DMS114 treated with DMSO at 0.1 percent for 48 hours (cell line): ENCODE measurements around the gene TAF11.
"Not testable (repeated sequence)": the region's sequence is repeated elsewhere in the genome, so short reads cannot be mapped to it uniquely, and the experiment has no call there.

Experiments used
- DNase-seq: peaks from one replicate; lab custom pipeline; 2025; ENCODE audit not compliant: unreplicated experiment; lab: John Stamatoyannopoulos, UW

The TAF11 gene, protein sequence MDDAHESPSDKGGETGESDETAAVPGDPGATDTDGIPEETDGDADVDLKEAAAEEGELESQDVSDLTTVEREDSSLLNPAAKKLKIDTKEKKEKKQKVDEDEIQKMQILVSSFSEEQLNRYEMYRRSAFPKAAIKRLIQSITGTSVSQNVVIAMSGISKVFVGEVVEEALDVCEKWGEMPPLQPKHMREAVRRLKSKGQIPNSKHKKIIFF

DNA sequence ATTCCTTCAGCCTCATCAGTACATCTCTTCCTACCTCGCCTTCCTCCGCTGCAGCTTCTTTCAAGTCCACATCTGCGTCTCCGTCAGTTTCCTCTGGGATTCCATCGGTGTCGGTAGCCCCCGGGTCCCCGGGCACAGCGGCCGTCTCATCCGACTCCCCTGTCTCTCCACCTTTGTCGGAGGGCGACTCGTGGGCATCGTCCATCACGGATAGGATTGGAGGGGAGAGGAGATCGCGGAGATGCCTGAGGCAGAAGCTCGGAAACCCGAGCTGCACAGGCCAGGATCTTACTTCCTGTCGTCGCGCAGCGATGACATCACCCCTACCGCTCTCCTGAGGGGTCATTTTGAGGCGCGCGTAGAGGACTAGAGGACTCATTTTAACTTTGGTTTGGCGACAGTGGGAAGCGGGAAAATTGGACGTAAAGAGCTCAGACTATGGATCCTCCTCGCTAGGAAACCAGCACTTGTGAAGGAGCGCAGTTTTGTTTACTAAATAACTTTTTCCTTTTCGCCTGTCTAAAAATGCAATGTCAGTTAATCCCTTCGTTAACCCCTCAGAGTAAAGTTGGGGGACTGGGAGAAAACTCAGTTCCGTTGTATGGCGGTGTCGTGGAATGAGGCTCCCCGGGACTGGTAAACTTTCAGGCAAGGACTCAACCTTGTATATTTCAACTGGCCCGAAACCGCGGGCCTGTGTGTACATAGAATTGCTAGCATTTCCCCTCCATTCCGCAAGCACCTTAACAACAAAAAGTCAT lies at the start of gene TAF11:
Gene TAF11 (minus strand): TSS at position 290 of the 761 bp plus-strand sequence. CDS start 85 bp downstream, at position 205.
- peak; percentile 97 for DNase-seq

DNA sequence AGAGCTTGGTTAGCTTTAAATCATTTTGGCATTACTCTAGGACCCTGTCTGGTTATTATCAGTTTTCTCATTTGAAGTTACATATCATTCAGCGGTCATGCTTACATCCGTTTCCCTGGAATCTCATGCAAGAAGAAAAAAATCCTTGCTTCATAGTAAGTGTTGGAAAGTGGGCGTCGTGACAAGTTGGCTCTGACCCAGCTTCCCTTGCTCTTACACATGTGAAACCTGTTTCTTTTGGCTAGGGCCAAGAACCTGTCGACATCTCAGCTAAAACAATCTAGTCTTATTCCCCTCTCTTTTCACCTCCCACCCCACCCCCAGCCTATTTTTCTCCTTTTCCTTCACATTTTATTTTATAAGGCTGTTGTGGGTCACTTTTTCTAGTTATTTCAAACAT lies 46.7 kb upstream of the TAF11 start:
- DNase-seq, result no peak

GRCh38 chr6:34932202-34932601 lies 44.4 kb upstream of the TAF11 start:
- DNase-seq, result not testable (repeated sequence)

- no peak for DNase-seq
Measured at GRCh38 chr6:34930221-34930620, 42.4 kb upstream of the TAF11 start.

- DNase-seq, result no peak
Measured at GRCh38 chr6:34929241-34929978, 41.6 kb upstream of the TAF11 start.

- DNase-seq, result no peak
Measured at GRCh38 chr6:34928695-34929094, 40.9 kb upstream of the TAF11 start.

DNA sequence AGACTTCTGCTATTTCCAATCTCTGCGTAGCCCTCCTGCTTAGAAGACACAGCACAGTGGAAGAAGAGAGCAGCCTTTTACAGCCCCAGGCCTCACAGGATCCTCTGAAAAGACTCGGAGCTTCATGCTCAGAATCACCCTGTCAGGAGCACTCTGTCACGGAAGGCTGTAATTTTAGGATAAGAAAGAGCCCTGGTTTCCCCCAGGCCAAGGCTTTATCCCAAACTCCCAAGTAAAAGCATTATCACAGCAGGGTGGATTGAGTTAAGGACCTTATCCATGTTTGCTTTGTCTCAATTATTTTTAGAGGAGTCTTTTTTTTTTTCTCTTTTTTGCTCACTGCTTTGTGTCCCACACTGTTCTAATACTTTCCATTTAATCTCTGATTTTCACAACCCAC lies 40.4 kb upstream of the TAF11 start:
- DNase-seq, result no peak

DNA sequence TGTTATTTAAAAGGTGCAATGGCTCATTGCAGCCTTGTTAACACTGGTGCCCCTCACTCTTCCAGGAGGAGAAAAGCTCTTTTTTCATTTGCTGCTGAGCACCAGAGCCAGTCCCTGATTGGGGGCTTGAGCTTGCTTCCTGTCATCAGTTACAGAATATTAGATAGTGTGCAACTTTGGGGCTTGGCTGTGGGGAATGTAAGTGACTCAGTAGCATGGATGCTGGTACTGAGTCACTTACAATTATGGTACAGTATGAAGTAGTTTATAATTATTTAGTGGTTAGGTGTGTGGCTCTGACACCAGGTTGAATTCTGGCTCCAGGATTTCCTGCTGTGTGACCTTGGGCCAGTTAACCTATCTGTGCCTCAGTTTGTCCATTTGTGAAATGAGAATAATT lies 38.8 kb upstream of the TAF11 start:
- DNase-seq, result no peak

- no peak for DNase-seq
Measured at GRCh38 chr6:34924831-34925625, 37.2 kb upstream of the TAF11 start.

- DNase-seq, result no peak
Measured at GRCh38 chr6:34922177-34922663, 34.4 kb upstream of the TAF11 start.

DNA sequence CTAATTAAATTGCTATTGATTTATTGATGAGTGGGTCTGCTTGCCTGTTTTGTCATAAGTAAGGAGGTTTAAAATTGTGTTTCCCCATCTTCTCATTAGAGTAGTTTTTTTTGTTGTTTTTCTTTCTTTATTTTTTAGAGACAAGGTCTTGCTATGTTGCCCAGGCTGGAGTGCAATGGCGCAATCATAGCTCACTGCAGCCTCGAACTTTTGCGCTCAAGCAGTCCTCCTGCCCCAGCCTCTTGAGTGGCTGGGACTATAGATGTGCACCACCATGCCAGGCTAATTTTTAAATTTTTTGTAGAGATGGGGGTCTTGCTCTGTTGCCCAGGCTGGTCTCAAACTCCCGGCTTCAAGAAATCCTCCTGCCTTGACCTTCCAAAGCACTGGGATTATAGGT lies 32.3 kb upstream of the TAF11 start:
- no peak for DNase-seq

DNA sequence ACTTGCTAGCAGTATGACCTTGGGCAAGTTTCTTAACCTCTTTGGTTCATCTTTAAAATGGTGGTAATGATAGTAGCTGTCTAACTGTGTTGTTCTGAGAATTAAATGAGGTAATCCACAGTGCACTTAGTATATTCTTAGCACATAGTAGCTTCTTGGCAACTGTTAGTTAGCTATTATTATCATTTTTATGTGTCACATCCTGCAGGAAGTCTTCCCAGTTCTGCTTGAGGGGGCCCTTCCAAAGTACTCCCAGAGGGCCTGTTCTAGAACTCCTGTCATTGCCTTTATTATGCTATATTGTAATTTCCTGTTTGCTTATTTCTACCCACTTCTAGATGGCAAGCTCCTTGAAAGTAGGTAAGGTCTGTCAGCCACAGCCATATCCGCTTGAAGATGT lies 31.8 kb upstream of the TAF11 start:
- DNase-seq, result no peak

DNA sequence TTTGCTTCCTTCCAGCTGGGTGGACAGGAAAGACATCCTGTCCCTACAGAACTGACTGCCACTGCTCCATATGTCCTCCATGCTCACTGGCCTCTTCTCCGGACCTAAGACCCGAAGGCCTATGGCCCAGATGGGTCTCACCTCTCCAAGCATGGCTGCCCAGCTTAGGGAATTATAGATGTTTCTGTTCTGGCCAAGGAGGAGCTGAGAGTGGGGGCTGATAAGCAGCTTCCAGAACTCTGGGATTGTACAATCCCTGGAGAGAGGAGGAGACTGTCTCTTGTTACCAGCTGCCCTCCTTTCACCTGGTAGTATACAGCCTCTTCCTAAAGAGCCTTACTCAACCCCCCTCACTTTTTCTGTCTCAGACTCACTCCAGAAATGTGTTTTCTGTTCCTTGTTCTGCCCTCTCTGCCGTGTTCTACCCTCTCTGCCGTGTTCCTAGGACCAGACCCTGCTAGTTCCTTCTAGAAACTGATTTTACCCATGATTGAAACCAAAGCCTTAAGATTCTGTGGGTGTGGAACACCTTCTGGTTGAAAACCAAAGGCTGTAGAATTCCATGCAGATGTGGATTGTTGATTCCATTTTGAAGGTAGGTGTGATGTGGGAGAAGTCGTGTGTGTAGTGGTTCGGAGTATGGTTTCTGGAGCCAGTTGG lies 29.9 kb upstream of the TAF11 start:
- no peak for DNase-seq

GRCh38 chr6:34916348-34916967 lies 28.6 kb upstream of the TAF11 start:
- DNase-seq, result no peak

GRCh38 chr6:34914358-34914757 lies 26.5 kb upstream of the TAF11 start:
- DNase-seq, result no peak

DNA sequence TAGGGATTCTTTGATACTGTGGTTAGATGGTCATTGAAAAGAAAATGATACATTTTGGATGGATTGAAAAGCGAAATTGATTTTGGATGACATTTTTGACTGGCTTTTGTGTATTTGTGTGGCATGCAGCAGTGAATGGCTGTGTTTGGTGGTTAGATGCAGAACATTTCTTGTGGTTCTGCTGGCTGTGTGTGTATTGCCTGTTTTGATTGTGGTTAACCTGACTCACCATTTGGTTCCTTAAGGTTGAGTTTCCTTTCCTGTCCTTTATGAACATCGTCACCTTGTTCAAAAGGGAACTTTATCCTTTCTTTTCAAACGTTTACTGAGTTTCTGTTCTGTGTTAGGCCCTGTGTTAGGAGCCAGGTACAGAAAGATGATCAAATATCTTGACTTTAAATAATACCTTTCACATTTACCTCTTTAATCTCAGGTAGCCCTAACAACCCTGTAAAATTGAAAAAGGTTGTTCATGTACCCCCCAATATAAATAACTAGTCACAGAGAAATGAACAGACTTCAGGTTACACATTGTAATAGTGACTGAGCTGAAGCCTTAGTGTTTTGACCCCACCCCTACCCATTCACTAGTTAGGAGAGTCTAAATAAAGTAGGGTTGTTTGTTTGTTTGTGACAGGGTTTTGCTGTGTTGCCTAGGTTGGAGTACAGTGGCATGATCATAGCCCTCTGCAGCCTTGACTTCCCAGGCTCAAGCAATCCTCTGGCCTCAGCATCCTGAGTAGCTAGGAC lies 25.0 kb upstream of the TAF11 start:
- DNase-seq, result no peak

DNA sequence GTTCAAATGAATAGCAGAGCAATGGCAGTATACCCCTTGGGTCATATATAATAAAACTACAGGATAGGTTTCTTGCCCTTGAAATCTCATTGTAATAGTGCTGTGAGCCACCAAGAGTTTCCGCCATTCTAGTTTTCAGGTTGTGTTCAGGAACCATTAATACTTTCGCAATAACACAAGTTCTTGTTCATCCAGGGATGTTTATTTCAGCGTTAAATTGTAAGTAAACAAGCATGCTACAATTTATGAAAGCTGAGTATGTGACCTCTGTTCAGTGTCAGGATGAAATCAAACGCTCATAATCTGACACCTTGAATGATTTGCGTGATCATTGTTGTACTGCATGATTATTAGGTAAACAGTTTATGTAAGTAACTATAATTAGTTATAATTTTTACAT lies 24.0 kb upstream of the TAF11 start:
- DNase-seq, result no peak

DNA sequence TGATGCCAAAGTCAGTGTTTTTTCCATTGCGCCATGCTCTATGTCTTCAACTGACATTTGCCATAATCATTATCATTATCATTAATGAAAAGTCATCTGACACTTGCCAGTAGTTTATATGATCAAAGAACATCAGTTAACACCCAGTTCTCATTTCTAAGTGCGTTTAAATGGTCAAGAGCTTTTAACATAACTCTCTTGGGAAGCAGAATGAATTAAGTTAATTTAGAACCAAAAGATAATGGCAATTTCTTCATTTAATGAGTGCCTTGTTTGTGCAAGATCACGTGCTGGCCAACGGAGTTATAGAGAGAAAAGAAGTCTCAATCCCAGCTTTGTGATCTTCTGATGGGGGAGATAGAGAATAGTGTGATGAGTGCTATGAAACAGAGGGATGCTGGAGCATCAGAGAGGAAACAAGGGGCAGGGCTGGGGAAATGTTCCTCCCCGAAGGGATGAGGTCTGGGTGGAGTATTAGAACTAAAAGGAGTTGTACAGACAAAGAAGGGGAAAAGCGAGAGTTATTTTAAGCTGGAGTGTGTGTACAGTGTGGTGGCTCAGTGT lies 21.6 kb upstream of the TAF11 start:
- no peak for DNase-seq

GRCh38 chr6:34908194-34908593 lies 20.4 kb upstream of the TAF11 start:
- DNase-seq, result no peak
